ENCODE data around the gene VAV3. TPM values are rescaled to one million over a fixed set of nuclear protein-coding genes. Genes with fewer than 3 reads are reported as not detected.

Gene VAV3
- total RNA-seq, 1 experiment from 2014 or later: not detected

DNA sequence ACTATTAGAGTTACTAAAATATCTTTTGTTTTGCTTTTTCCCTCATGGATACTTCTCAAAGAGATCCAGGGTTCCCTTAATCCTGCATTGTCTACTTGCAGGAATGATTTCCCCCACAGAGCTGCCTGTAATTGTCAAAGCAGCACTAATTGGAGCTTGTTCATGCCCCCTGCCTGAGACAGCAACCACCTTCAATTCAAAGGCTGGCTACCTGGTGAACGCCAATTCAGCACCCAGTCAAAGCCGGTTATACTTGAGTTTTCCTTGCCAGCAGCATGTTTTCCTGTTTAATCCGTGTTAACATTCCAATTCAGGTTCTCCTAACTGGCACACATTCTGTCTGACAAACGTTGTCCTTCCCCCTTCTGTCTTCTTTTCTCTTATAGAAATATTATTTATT, 441.2 kb downstream of the VAV3 start (continued):
- TF ChIP-seq, protein P1, sequence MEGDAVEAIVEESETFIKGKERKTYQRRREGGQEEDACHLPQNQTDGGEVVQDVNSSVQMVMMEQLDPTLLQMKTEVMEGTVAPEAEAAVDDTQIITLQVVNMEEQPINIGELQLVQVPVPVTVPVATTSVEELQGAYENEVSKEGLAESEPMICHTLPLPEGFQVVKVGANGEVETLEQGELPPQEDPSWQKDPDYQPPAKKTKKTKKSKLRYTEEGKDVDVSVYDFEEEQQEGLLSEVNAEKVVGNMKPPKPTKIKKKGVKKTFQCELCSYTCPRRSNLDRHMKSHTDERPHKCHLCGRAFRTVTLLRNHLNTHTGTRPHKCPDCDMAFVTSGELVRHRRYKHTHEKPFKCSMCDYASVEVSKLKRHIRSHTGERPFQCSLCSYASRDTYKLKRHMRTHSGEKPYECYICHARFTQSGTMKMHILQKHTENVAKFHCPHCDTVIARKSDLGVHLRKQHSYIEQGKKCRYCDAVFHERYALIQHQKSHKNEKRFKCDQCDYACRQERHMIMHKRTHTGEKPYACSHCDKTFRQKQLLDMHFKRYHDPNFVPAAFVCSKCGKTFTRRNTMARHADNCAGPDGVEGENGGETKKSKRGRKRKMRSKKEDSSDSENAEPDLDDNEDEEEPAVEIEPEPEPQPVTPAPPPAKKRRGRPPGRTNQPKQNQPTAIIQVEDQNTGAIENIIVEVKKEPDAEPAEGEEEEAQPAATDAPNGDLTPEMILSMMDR (IDR thresholded peaks at IDR 0.05 in 2 of 3, conservative IDR thresholded peaks at IDR 0.05 in 1 of 3; ENCODE audit: borderline replicate concordance in 1 of 3, insufficient read depth in 1 of 3, low read depth in 2 of 3, low read length in 2 of 3): no peak
- TF ChIP-seq CBX3 (IDR thresholded peaks at IDR 0.05; ENCODE audit: low read depth) (no peak), SIN3A (IDR thresholded peaks at IDR 0.05; ENCODE audit: low read depth) (no peak)

DNA sequence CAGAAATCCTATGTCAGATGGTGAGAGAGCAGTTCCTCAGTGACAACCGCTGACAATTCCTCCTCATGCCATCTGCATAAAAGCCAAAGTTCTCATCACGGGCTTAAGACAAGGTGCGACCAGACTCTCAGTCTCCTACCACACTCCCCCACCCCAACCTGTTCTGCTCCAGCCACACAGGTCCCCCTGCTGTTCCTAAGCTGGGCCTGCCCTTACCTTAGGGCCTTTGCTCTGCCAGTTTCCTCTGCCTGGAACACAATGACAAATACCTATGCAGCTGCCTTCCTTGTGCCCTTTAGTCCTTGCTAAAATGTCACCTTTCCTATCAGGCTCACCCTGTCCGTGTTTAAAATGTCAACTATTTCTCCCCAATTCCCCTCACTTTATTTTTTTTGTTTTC, 441.9 kb downstream of the VAV3 start:
- peaks cover 0 to 12% of the 10 kb centered on the region in 2 experiments; a peak in 2 of 4 replicates for H3K9me3 ChIP-seq (ENCODE audit: control insufficient read depth in 1 of 2, insufficient read depth in 1 of 2, low read depth in 1 of 2, low read length in 2 of 2)
- CTCF ChIA-PET: no interaction called here
- H3K9me2 ChIP-seq (ENCODE audit: insufficient read depth): no peaks in the 10 kb centered on the region

More for the DNA sequence above, 441.9 kb downstream of the VAV3 start:
- Histone ChIP-seq H3K9ac (ENCODE audit: low read length) (no peak overlapping the region), H3K27ac (ENCODE audit: low read depth, low read length) (no peak overlapping the region), H3K4me1 (ENCODE audit: control insufficient read depth in 1 of 2, insufficient read depth in 2 of 2, low read length in 2 of 2) (no peaks in the 10 kb centered on the region), H3K36me3 (ENCODE audit: control insufficient read depth in 1 of 2, insufficient read depth in 2 of 2, low read length in 2 of 2) (no peaks in the 10 kb centered on the region), H3K4me3 (replicated peaks in 1 of 2; ENCODE audit: low read depth in 1 of 2, low read length in 2 of 2) (no peak overlapping the region), H3K4me2 (ENCODE audit: low read length) (no peak overlapping the region), H2AFZ (ENCODE audit: low read depth, low read length, poor library complexity, severe bottlenecking) (no peak overlapping the region), H3K79me2 (ENCODE audit: insufficient read depth, low read length) (no peaks in the 10 kb centered on the region), H3K27me3 (ENCODE audit: insufficient read depth, low read length) (no peaks in the 10 kb centered on the region), H4K20me1 (ENCODE audit: insufficient read depth) (no peaks in the 10 kb centered on the region)
- ChIA-PET POLR2A (no interaction called here), RAD21 (ENCODE audit: low non-redundant PET in 1 of 2, low total read pairs in 2 of 2, uncharacterized antibody in 2 of 2, unreplicated experiment in 2 of 2) (no interaction called here)
- intact Hi-C loops (cut with micrococcal nuclease): no loop called here
- BruUV-seq (replicated peaks): no TSS peak
- TF ChIP-seq POLR2AphosphoS5 (IDR thresholded peaks at IDR 0.05; ENCODE audit: low read depth, low read length) (no peak), CBX3 (IDR thresholded peaks at IDR 0.05; ENCODE audit: low read depth) (no peak), RAD21 (IDR thresholded peaks at IDR 0.05; ENCODE audit: low read depth) (no peak), ZFX (IDR thresholded peaks at IDR 0.05) (no peak), SP1 (IDR thresholded peaks at IDR 0.05; ENCODE audit: low read depth) (no peak)
- ATAC-seq: no peak
- DNase-seq (ENCODE audit: low read depth, low spot score): no peak

Small RNA genes within 50 kb of the gene (microRNA-seq; reads per million reads assigned to microRNA genes)
- gene MIR7852 (ENCODE audit: borderline number of aligned reads): not detected

Other genes with a start within 250 kb of the VAV3 start
- 23.6 TPM for gene SLC25A24, start 235.2 kb upstream of the VAV3 start, total RNA-seq (2021; ENCODE audit: unreplicated experiment)